Mesendoderm (in vitro differentiated cells): ENCODE data around the gene C5.

Source experiments
- DNase-seq: peaks from one replicate; pipeline ENCODE4 v3.0.0; 2013
- H2AK5ac ChIP-seq: 2 replicates; pipeline ENCODE4 v1.6.1; 2013; ENCODE audit warnings: low read length, inconsistent platforms
- H2BK120ac ChIP-seq: 2 replicates; pipeline ENCODE4 v1.6.1; 2013; ENCODE audit warnings: low read depth, mild to moderate bottlenecking, low read length, moderate library complexity, mixed read lengths
- H2BK15ac ChIP-seq: replicated peaks from 2 replicates; pipeline ENCODE4 v1.6.1; 2013; ENCODE audit warnings: low read depth, mild to moderate bottlenecking, moderate library complexity
- H2BK5ac ChIP-seq: 2 replicates; pipeline ENCODE4 v1.6.1; 2013; ENCODE audit warnings: low read length, inconsistent platforms
- H3K18ac ChIP-seq: 2 replicates; pipeline ENCODE4 v1.6.1; 2013; ENCODE audit warnings: mild to moderate bottlenecking, low read length, mixed read lengths
- H3K23ac ChIP-seq: one replicate; pipeline ENCODE4 v1.6.1; 2013; ENCODE audit warnings: low read length
- H3K27ac ChIP-seq: 2 replicates; pipeline ENCODE4 v1.5.1; 2013; ENCODE audit warnings: low read depth, mild to moderate bottlenecking, inconsistent platforms, low read length, moderate library complexity
- H3K27me3 ChIP-seq: 2 replicates; pipeline ENCODE4 v1.6.1; 2013; ENCODE audit warnings: low read length, control low read depth, mild to moderate bottlenecking, inconsistent platforms; ENCODE audit not compliant: insufficient read depth, poor library complexity
- H3K36me3 ChIP-seq: 2 replicates; pipeline ENCODE4 v1.6.1; 2013; ENCODE audit warnings: low read length, inconsistent platforms; ENCODE audit not compliant: control insufficient read depth, insufficient read depth
- H3K4ac ChIP-seq: one replicate; pipeline ENCODE4 v1.6.1; 2013; ENCODE audit warnings: low read depth, mild to moderate bottlenecking, low read length, moderate library complexity
- H3K4me1 ChIP-seq: 2 replicates; pipeline ENCODE4 v1.6.1; 2013; ENCODE audit warnings: low read depth, low read length, inconsistent platforms; ENCODE audit not compliant: control insufficient read depth
- H3K4me2 ChIP-seq: 2 replicates; pipeline ENCODE4 v1.6.1; 2013; ENCODE audit warnings: low read length
- H3K4me3 ChIP-seq: 2 replicates; pipeline ENCODE4 v1.5.1; 2013; ENCODE audit warnings: mild to moderate bottlenecking, low read length
- H3K56ac ChIP-seq: one replicate; pipeline ENCODE4 v1.6.1; 2013; ENCODE audit warnings: low read length
- H3K79me1 ChIP-seq: 2 replicates; pipeline ENCODE4 v1.6.1; 2013; ENCODE audit warnings: low read length, inconsistent platforms
- H3K79me2 ChIP-seq: 2 replicates; pipeline ENCODE4 v1.6.1; 2013; ENCODE audit warnings: mild to moderate bottlenecking, low read length; ENCODE audit not compliant: control insufficient read depth, insufficient read depth
- H3K9ac ChIP-seq: 2 replicates; pipeline ENCODE4 v1.6.1; 2013; ENCODE audit warnings: low read length, inconsistent platforms
- H4K5ac ChIP-seq: one replicate; pipeline ENCODE4 v1.6.1; 2013; ENCODE audit warnings: low read length
- H4K8ac ChIP-seq: one replicate; pipeline ENCODE4 v1.6.1; 2013; ENCODE audit warnings: low read depth, mild to moderate bottlenecking, control low read depth, low read length, moderate library complexity
- WGBS: extraction: QIAGEN DNeasy Blood & Tissue Kit; methylation state at CpG from one replicate; pipeline ENCODE4 v1.1.7; 2013; ENCODE audit warnings: low lambda C conversion rate, missing lambda C conversion rate; ENCODE audit not compliant: insufficient coverage; ENCODE audit errors: extremely low coverage; 5-methylcytosine and 5-hydroxymethylcytosine counted together

The C5 gene

GRCh38 chr9:120989065-120989464, 61.0 kb downstream of the C5 start:
- WGBS = no CpG with 5 or more reads among the region's 4 CpGs
- H2BK15ac ChIP-seq = no peak overlapping the region
- no peak overlapping the region for H3K23ac ChIP-seq
- H3K56ac ChIP-seq = no peak overlapping the region
- no peaks in the 10 kb centered on the region for H3K79me2 ChIP-seq
- H2BK5ac ChIP-seq = no peak overlapping the region
- no peak for DNase-seq
- H2BK120ac ChIP-seq = no peak overlapping the region
- no peaks in the 10 kb centered on the region for H3K36me3 ChIP-seq
- H4K5ac ChIP-seq = no peak overlapping the region
- H3K18ac ChIP-seq = no peak overlapping the region
- H2AK5ac ChIP-seq = no peak overlapping the region
- no peak overlapping the region for H4K8ac ChIP-seq
- no peak overlapping the region for H3K4me2 ChIP-seq
- no peak overlapping the region for H3K4me3 ChIP-seq
- no peak overlapping the region for H3K4ac ChIP-seq
- no peaks in the 10 kb centered on the region for H3K4me1 ChIP-seq
- no peaks in the 10 kb centered on the region for H3K79me1 ChIP-seq
- no peak overlapping the region for H3K27ac ChIP-seq
- H3K27me3 ChIP-seq = no peaks in the 10 kb centered on the region
- H3K9ac ChIP-seq = no peak overlapping the region

DNA sequence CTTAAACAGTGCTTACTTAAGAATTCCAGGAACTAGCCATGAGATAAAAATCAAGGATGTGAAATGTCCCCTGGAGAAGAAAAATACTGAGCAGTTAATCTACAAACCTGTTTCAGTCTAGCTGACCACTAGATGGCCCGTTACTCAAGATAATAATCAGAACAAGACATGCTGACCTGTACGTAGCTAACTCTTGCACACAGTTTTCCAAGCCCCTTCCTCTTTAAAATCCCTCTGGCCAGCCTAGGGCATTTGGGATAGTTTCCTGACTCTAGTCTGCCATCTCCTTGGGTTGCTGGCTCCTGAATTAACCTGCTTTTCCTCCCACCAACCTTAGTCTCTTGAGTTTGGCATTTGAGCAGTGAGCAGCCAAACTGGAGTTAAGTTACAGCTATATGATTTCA, 64.3 kb downstream of the C5 start:
- H3K4me2 ChIP-seq = no peak overlapping the region
- no peak overlapping the region for H3K27ac ChIP-seq
- no peak overlapping the region for H3K23ac ChIP-seq
- H4K8ac ChIP-seq = no peak overlapping the region
- no peaks in the 10 kb centered on the region for H3K79me2 ChIP-seq
- H3K4ac ChIP-seq = no peak overlapping the region
- no peak overlapping the region for H2BK15ac ChIP-seq
- no peak overlapping the region for H3K18ac ChIP-seq
- H3K4me3 ChIP-seq = no peak overlapping the region
- no peaks in the 10 kb centered on the region for H3K4me1 ChIP-seq
- H3K56ac ChIP-seq = no peak overlapping the region
- no peak overlapping the region for H3K9ac ChIP-seq
- H4K5ac ChIP-seq = no peak overlapping the region
- WGBS = no CpG with 5 or more reads among the region's 2 CpGs
- H2BK5ac ChIP-seq = no peak overlapping the region
- H2AK5ac ChIP-seq = no peak overlapping the region
- H3K27me3 ChIP-seq = no peaks in the 10 kb centered on the region
- no peak overlapping the region for H2BK120ac ChIP-seq
- DNase-seq = peak; percentile 85
- H3K36me3 ChIP-seq = no peaks in the 10 kb centered on the region
- H3K79me1 ChIP-seq = no peaks in the 10 kb centered on the region

DNA sequence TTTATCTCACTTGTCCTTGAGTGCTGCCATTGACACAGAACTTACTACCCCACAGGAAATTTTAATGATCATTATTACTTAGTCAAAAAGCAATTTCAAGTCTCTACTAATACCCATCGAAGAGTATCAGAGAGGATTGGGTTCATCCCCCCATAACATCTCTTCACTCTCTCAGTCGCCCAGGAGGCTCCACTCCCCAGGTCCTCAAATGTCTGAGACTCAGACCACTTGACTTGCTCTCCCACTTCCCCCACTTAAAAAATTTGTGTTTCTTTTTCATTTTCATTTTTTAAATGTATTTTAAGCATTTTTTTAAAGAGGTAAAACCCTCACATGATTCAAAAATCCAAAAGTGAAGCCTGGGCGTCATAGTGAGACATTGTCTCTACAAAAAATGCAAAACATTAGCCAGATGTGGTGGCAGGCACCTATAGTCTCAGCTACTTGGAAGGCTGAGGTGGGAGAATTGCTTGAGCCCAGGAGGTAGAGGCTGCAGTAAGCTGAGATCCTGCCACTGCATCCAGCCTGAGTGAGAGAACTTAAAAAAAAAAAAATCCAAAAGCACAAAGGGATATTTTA, 66.7 kb downstream of the C5 start:
- Histone ChIP-seq H3K27ac (no peak overlapping the region), H3K4ac (no peak overlapping the region), H3K27me3 (no peaks in the 10 kb centered on the region), H3K18ac (no peak overlapping the region), H2BK5ac (no peak overlapping the region), H3K4me2 (no peak overlapping the region), H2BK120ac (no peak overlapping the region), H3K56ac (no peak overlapping the region), H3K23ac (no peak overlapping the region), H3K4me1 (no peaks in the 10 kb centered on the region), H2AK5ac (no peak overlapping the region), H3K79me1 (no peaks in the 10 kb centered on the region), H3K9ac (no peak overlapping the region), H2BK15ac (no peak overlapping the region), H3K36me3 (no peaks in the 10 kb centered on the region), H4K8ac (no peak overlapping the region), H3K4me3 (no peak overlapping the region), H4K5ac (no peak overlapping the region), H3K79me2 (no peaks in the 10 kb centered on the region)
- WGBS = no CpG with 5 or more reads among the region's 3 CpGs
- no peak for DNase-seq

GRCh38 chr9:120982836-120983235, 67.2 kb downstream of the C5 start:
- no peaks in the 10 kb centered on the region for H3K79me2 ChIP-seq
- no peak overlapping the region for H3K4me3 ChIP-seq
- H2BK5ac ChIP-seq = no peak overlapping the region
- H2AK5ac ChIP-seq = no peak overlapping the region
- no peak overlapping the region for H3K4me2 ChIP-seq
- H2BK120ac ChIP-seq = no peak overlapping the region
- no peak overlapping the region for H4K8ac ChIP-seq
- H3K23ac ChIP-seq = no peak overlapping the region
- no peak overlapping the region for H3K9ac ChIP-seq
- no peak overlapping the region for H3K18ac ChIP-seq
- no peak overlapping the region for H3K27ac ChIP-seq
- H3K79me1 ChIP-seq = no peaks in the 10 kb centered on the region
- no peaks in the 10 kb centered on the region for H3K36me3 ChIP-seq
- WGBS = 100% methylated on average over 1 of the region's 3 CpGs
- H4K5ac ChIP-seq = no peak overlapping the region
- no peak for DNase-seq
- no peak overlapping the region for H3K56ac ChIP-seq
- no peaks in the 10 kb centered on the region for H3K27me3 ChIP-seq
- H2BK15ac ChIP-seq = no peak overlapping the region
- no peaks in the 10 kb centered on the region for H3K4me1 ChIP-seq
- H3K4ac ChIP-seq = no peak overlapping the region

DNA sequence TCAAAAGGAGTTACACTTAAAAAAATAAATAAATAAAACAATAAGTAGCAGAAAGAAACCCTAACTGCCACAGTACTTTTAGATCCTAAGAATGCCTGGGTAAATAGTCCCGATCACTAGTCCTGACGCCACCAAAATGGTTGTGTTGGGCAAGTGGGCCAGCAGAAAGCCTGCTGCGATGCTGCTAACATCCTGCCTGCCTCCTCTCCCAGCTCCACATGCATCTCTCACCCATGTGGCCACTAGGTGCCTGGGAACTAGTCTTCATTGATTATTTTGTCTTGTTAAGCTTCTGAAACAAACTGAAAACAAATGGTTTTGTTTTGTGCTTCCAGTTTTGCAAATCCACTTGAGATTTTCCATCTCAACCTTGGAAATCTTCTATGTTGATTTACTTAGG, 69.1 kb downstream of the C5 start:
- Histone ChIP-seq H3K36me3 (no peaks in the 10 kb centered on the region), H2BK5ac (no peak overlapping the region), H2BK15ac (no peak overlapping the region), H3K27ac (no peak overlapping the region), H3K79me1 (no peaks in the 10 kb centered on the region), H3K79me2 (no peaks in the 10 kb centered on the region), H3K23ac (no peak overlapping the region), H3K56ac (no peak overlapping the region), H2AK5ac (no peak overlapping the region), H3K27me3 (no peaks in the 10 kb centered on the region), H3K4me3 (no peak overlapping the region), H3K18ac (no peak overlapping the region), H2BK120ac (no peak overlapping the region), H3K4me1 (no peaks in the 10 kb centered on the region), H4K8ac (no peak overlapping the region), H3K9ac (no peak overlapping the region), H3K4me2 (no peak overlapping the region), H4K5ac (no peak overlapping the region), H3K4ac (no peak overlapping the region)
- DNase-seq = peak; percentile 37
- WGBS = no CpG with 5 or more reads among the region's 3 CpGs

DNA sequence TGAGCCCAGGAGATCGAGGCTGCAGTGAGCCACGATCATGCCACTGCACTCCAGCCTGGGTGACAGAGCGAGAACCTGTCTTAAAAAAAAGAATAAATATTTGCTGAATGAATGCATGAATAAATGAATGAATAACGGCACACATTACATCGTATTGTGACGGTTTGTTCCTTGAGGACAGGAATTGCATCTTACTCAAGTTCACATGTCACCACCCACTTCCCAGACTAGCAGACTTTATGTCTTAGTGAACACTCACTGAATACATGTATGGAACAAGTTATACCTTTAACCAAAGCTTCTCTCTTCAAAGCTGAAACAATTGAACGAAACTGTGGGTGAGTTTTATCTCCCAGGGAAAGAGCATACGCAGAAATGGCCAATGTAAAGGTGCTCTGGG, 70.3 kb downstream of the C5 start:
- Histone ChIP-seq H2BK120ac (no peak overlapping the region), H3K79me1 (no peaks in the 10 kb centered on the region), H3K4me3 (no peak overlapping the region), H3K27ac (no peak overlapping the region), H3K36me3 (no peaks in the 10 kb centered on the region), H3K79me2 (no peaks in the 10 kb centered on the region), H3K4me1 (no peaks in the 10 kb centered on the region), H3K56ac (no peak overlapping the region), H3K23ac (no peak overlapping the region), H3K18ac (no peak overlapping the region), H2BK15ac (no peak overlapping the region), H3K9ac (no peak overlapping the region), H4K8ac (no peak overlapping the region), H3K27me3 (no peaks in the 10 kb centered on the region), H4K5ac (no peak overlapping the region), H3K4ac (no peak overlapping the region), H3K4me2 (no peak overlapping the region), H2AK5ac (no peak overlapping the region), H2BK5ac (no peak overlapping the region)
- no CpG with 5 or more reads among the region's 8 CpGs for WGBS
- no peak for DNase-seq
